Common myeloid progenitor, CD34-positive (primary cell): ENCODE data around the gene WDFY2. TPM values are rescaled to one million over a fixed set of nuclear protein-coding genes. Genes with fewer than 3 reads are reported as not detected.

Experiments used
- CTCF ChIA-PET: fragments of 350-600 bp; sonication (Branson Sonifier 250); formaldehyde crosslinking; loops from one replicate; lab custom pipeline; 2021; ENCODE audit warnings: antibody characterized with exemption; lab: Charles Lee
- POLR2A ChIA-PET: fragments of 350-600 bp; sonication (Branson Sonifier 250); formaldehyde crosslinking; loops from one replicate; lab custom pipeline; 2021; ENCODE audit warnings: antibody characterized with exemption; lab: Charles Lee
- DNase-seq, 3 donors: peaks; one replicate each; pipeline versions ENCODE4 v3.0.0 to v3.0.0-alpha.2; 2013
- H3K27ac ChIP-seq, 2 experiments: 1 replicate in 1 of 2; 2 replicates in 1 of 2; pipeline ENCODE4 v1.7.0; 2013; ENCODE audit warnings: inconsistent platforms in 2 of 2, low read length in 2 of 2, mild to moderate bottlenecking in 2 of 2, low read depth in 1 of 2, moderate library complexity in 1 of 2; ENCODE audit not compliant: severe bottlenecking in 2 of 2, insufficient read depth in 1 of 2, poor library complexity in 1 of 2
- H3K27me3 ChIP-seq, 5 experiments: replicated peaks in 2 of 5; 1 replicate in 3 of 5; 2 replicates in 2 of 5; pipeline versions ENCODE4 v1.6.1 to v1.7.0; 2013; ENCODE audit warnings: low read length in 4 of 5, mild to moderate bottlenecking in 2 of 5, moderate library complexity in 2 of 5, inconsistent platforms in 1 of 5; ENCODE audit not compliant: insufficient read depth in 5 of 5, control insufficient read depth in 4 of 5
- H3K36me3 ChIP-seq, 4 experiments: 1 replicate in 2 of 4; 2 replicates in 2 of 4; pipeline versions ENCODE4 v1.6.1 to v1.7.0; 2013; ENCODE audit warnings: low read length in 3 of 4, control low read depth in 1 of 4, mild to moderate bottlenecking in 1 of 4; ENCODE audit not compliant: control insufficient read depth in 4 of 4, insufficient read depth in 4 of 4
- H3K4me1 ChIP-seq, 4 experiments: 1 replicate in 3 of 4; 2 replicates in 1 of 4; pipeline versions ENCODE4 v1.6.1 to v1.7.1; 2013; ENCODE audit warnings: low read length in 3 of 4, mild to moderate bottlenecking in 3 of 4, control low read depth in 1 of 4, inconsistent platforms in 1 of 4, moderate library complexity in 1 of 4; ENCODE audit not compliant: control insufficient read depth in 4 of 4, insufficient read depth in 4 of 4; ENCODE audit errors: control extremely low read depth in 1 of 4
- H3K4me3 ChIP-seq, 7 experiments: 1 replicate in 4 of 7; 2 replicates in 3 of 7; pipeline versions ENCODE4 v1.5.1 to v1.7.0; 2013; ENCODE audit warnings: mild to moderate bottlenecking in 7 of 7, low read length in 6 of 7, moderate library complexity in 6 of 7, inconsistent platforms in 2 of 7, low read depth in 2 of 7, control low read depth in 1 of 7; ENCODE audit not compliant: insufficient read depth in 4 of 7, control insufficient read depth in 1 of 7; ENCODE audit errors: extremely low read depth in 1 of 7
- H3K9me3 ChIP-seq, 5 experiments: 1 replicate in 4 of 5; 2 replicates in 1 of 5; pipeline versions ENCODE4 v1.6.1 to v1.7.1; 2013; ENCODE audit warnings: low read length in 4 of 5, mild to moderate bottlenecking in 2 of 5, inconsistent platforms in 1 of 5, low read depth in 1 of 5, moderate library complexity in 1 of 5; ENCODE audit not compliant: control insufficient read depth in 4 of 5, insufficient read depth in 2 of 5; ENCODE audit errors: control extremely low read depth in 1 of 5
- WGBS: methylation state at CpG from one replicate; pipeline ENCODE4 v1.1.5; 2013; ENCODE audit not compliant: insufficient coverage; 5-methylcytosine and 5-hydroxymethylcytosine counted together
- polyA plus RNA-seq: library from polyadenylated mRNA; unstranded; fragments of 120-200 nt; gene quantifications from one replicate; pipeline ENCODE4 v1.2.1, GENCODE V29; 2013

The WDFY2 gene
- polyA plus RNA-seq: 34.5 TPM

GRCh38 chr13:51583875-51584730 lies at the start of gene WDFY2:
TSS of gene WDFY2 (plus strand) at chr13:51584462. CDS start at chr13:51584688, 226 bp downstream.
- peak; percentile 100 for DNase-seq
- 0% methylated on average over 55 of the region's 81 CpGs for WGBS
- no peaks in the 10 kb centered on the region for H3K9me3 ChIP-seq
- no peaks in the 10 kb centered on the region for H3K27me3 ChIP-seq
- POLR2A ChIA-PET: interaction anchor here (0.5 to 4.3 kb wide), 4 partner anchors 32 to 139 kb away, joined by 3 to 33 read pairs (median 4); partner anchors contain the start of gene INTS6
- CTCF ChIA-PET: interaction anchor here (0.9 to 2.7 kb wide), 3 partner anchors 12 to 211 kb away, joined by 3 to 11 read pairs (median 3); no protein-coding TSS in a partner anchor
- H3K36me3 ChIP-seq: no peaks in the 10 kb centered on the region
- H3K4me1 ChIP-seq: peaks cover 17 to 35% (median 25%) of the 10 kb centered on the region in 4 experiments
- peak within 1 kb of the TSS; percentile 78 to 86 for H3K27ac ChIP-seq
- H3K4me3 ChIP-seq: peak within 1 kb of the TSS; percentile 89 to 100 (median 98)

DNA sequence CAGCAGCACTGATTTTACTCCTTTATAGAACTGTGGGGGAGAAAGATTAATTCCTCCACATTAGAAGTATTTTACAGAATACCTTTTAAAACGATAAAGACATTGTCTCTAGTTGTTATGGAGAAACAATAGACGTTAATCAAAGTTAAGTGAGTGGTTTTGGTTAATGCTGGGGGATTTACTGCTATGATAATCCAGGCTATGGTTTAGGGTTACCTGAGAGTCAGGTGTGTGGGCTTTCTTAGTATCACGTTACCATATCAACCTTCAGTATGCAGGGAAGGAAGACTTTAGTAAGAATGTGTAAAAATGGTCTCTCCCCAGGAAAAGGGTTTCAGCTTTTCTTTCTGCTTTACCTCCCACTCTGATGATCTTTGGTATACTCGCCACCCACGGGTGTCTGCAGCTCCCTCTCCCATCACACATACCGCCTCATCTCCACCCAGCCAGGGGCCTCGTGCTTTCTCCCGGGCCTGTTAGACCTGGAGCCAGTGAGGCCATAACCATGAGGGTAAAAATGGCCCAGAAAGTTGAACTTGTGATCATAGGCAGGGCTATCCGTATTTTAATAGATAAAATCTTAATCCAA lies 45.6 kb upstream of the WDFY2 start:
- DNase-seq: no peak
- ChIA-PET POLR2A (no interaction called here), CTCF (interaction anchor here (0.6 to 1.1 kb wide), 4 partner anchors 8 to 98 kb away, joined by 3 read pairs; no protein-coding TSS in a partner anchor)
- Histone ChIP-seq H3K9me3 (no peaks in the 10 kb centered on the region), H3K4me3 (no peak overlapping the region), H3K27ac (no peak overlapping the region), H3K36me3 (no peaks in the 10 kb centered on the region), H3K27me3 (no peaks in the 10 kb centered on the region), H3K4me1 (peaks cover 6 to 27% (median 21%) of the 10 kb centered on the region in 4 experiments)
- WGBS: 100% methylated on average over 3 of the region's 9 CpGs

DNA sequence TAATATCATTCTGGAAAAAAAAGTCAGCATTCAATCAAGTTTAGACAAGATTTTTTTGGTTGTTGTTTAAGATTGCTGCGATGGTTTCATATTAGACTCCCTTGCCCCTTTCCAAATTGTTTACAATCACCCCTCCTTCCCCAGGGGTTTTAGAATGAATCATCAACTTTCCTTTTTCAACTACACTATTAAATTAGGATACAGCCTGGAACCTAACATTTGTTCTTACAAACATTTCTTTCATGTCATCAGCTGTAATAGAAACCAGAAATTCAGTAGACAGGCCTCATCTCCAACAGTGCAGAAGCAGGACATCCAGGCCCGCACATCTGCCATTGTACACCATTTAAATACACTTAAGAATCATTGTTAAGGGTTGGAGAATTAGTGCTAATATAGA lies 44.4 kb upstream of the WDFY2 start:
- CTCF ChIA-PET: interaction anchor here (0.9 to 1.5 kb wide), 5 partner anchors 9 to 19 kb away, joined by 3 to 4 read pairs (median 3); no protein-coding TSS in a partner anchor
- no CpG with 5 or more reads among the region's 2 CpGs for WGBS
- DNase-seq: peak in 2 of 3 donors; percentile 48 to 50

DNA sequence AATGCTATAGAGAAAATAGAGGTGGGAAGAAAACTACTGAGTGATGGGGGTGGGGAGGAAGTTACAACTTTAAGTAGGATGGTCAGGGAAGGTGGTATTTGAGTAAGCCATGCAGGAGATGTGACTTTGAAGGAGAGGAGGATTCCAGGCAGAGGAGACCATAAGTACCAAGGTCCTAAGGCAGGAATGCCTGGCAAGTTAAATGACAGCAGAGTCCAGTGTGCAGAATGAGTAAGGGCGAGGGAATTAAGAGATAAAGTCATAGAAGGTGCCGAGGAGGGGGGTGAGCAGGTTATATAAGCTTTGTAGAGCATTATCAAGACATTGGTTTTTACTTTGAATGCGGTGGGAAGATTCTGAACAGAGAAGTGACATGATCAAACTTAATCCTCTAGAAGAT lies 43.2 kb upstream of the WDFY2 start:
- Histone ChIP-seq H3K36me3 (no peaks in the 10 kb centered on the region), H3K9me3 (no peaks in the 10 kb centered on the region), H3K27ac (no peak overlapping the region), H3K4me1 (peaks cover 0 to 16% (median 10%) of the 10 kb centered on the region in 4 experiments), H3K27me3 (no peaks in the 10 kb centered on the region), H3K4me3 (no peak overlapping the region)
- no peak for DNase-seq
- WGBS: 93% methylated on average over 3 of the region's 3 CpGs
- ChIA-PET POLR2A (no interaction called here), CTCF (interaction anchor here (1.2 to 1.5 kb wide), 3 partner anchors 11 to 16 kb away, joined by 3 to 4 read pairs (median 4); no protein-coding TSS in a partner anchor)

More for the DNA sequence above, 44.4 kb upstream of the WDFY2 start:
- Histone ChIP-seq H3K4me1 (peaks cover 0 to 16% (median 11%) of the 10 kb centered on the region in 4 experiments), H3K4me3 (no peak overlapping the region), H3K27ac (no peak overlapping the region), H3K36me3 (no peaks in the 10 kb centered on the region), H3K27me3 (no peaks in the 10 kb centered on the region), H3K9me3 (no peaks in the 10 kb centered on the region)
- POLR2A ChIA-PET: no interaction called here

DNA sequence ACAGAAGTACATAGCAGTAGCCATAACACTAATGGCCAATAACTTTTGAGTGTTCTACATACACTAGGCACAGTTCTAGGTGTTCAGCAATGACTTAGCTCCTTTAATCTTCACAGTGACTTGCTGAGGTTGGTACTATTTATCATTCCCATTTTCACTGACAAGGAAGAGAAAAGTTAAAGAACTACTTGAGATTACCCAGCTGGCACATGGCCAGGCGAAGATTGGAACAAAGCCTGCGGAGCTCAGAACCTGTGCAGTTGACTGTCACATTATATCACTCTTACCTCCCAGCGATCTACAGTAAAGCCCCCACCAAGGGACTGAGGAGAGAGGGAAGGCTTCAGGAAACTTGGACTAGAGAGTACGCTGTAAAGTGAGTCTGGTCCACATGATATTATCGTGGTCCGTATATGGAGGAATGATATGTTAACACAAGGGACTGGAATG lies 42.4 kb upstream of the WDFY2 start:
- Histone ChIP-seq H3K27ac (no peak overlapping the region), H3K36me3 (no peaks in the 10 kb centered on the region), H3K4me1 (peaks cover 0 to 16% (median 10%) of the 10 kb centered on the region in 4 experiments), H3K9me3 (no peaks in the 10 kb centered on the region), H3K4me3 (no peak overlapping the region), H3K27me3 (no peaks in the 10 kb centered on the region)
- DNase-seq: no peak
- POLR2A ChIA-PET: interaction anchor here (1.2 kb wide), 1 partner anchor 89 kb away, joined by 5 read pairs; the partner anchor contains the start of gene INTS6
- 70% methylated on average over 2 of the region's 6 CpGs for WGBS
- CTCF ChIA-PET: interaction anchor here (0.6 kb wide), 1 partner anchor 98 kb away, joined by 3 read pairs; no protein-coding TSS in a partner anchor

DNA sequence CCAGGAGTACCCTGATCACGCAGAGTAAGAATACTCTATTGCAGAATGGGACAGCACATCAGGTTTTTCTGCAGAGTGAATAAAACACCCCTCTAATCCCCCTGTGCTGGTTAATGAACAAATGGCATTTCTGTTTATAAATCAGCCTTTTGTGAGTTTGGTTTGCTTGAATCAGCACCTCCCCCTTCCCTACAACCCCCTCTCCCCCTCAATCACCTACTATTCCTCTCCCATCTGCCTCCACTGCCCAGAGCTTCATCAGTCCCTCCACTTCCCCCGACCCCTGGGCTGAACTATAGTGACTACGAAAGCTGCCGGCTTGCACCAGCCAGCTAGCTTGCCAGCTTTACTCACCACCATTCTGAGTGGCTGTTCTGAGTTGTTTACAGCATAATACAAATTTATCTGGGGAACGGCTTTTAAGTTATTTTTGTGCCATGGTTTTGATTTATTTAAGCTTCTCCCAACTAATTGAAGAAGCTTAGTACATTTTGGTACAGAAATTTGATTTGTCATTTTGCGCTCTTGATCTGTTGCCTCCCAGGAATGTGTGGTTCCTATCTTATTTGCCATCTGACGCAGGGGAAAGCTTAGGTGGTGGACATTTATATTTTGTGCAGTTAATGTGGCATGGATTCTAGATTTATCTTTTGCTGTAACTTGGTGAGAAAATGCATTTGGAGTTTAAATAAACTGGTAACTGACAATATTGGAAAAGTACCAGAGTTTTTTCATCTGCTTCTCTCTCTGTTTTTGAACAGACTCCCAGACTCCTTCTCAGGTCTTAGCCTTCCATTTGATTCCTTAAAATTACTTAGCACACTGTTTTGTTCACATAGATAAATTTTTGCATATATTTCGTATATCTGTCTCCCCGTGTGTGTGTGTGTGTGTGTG lies 41.7 kb upstream of the WDFY2 start:
- 69% methylated on average over 3 of the region's 9 CpGs for WGBS
- ChIA-PET CTCF (interaction anchor here (0.6 kb wide), 1 partner anchor 99 kb away, joined by 3 read pairs; no protein-coding TSS in a partner anchor), POLR2A (interaction anchor here (1.2 kb wide), 1 partner anchor 90 kb away, joined by 5 read pairs; the partner anchor contains the start of gene INTS6)

More for the DNA sequence above, 41.7 kb upstream of the WDFY2 start:
- Histone ChIP-seq H3K27ac (no peak overlapping the region), H3K4me1 (peaks cover 0 to 16% (median 10%) of the 10 kb centered on the region in 4 experiments), H3K4me3 (peak overlapping the region in 1 of 7 experiments; percentile 41), H3K27me3 (no peaks in the 10 kb centered on the region), H3K9me3 (no peaks in the 10 kb centered on the region), H3K36me3 (no peaks in the 10 kb centered on the region)
- DNase-seq: peak in 1 of 3 donors; percentile 50
